ENCODE results near the gene PLCXD3.

- TF ChIP-seq POLR2A (IDR thresholded peaks at IDR 0.05): no peak
- TF ChIP-seq CTCF (IDR thresholded peaks at IDR 0.05): no peak
These were observed 214.3 kb downstream of the PLCXD3 start for GRCh38 chr5:41296066-41296465.
